Activated CD8-positive, alpha-beta memory T cell treated with anti-CD3 and anti-CD28 coated beads for 1 hour (primary cell): ENCODE measurements around the gene XYLT1.
"Not testable (repeated sequence)": the region's sequence is repeated elsewhere in the genome, so short reads cannot be mapped to it uniquely, and the experiment has no call there.

Experiments used
- DNase-seq, 2 donors: peaks; one replicate each; pipeline ENCODE4 v3.0.0-alpha.2; 2020; ENCODE audit warnings: low read depth in 1 of 2; ENCODE audit errors: extremely low read depth in 1 of 2

Gene XYLT1

DNA sequence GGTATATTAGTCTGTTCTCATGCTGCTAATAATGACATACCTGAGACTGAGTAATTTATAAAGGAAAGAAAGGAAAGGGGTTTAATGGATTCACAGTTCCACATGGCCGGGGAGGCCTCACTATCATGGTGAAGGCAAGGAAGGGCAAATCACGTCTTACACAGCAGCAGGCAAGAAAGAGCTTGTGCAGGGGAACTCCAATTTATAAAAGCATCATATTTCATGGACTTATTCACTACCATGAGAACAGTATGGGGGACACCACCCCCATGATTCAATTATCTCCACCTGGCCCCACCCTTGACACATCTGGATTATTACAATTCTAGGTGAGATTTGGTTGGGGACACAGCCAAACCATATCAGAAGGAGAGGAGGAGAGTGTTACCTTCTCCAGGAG, 17.7 kb upstream of the XYLT1 start:
- DNase-seq = no peak

DNA sequence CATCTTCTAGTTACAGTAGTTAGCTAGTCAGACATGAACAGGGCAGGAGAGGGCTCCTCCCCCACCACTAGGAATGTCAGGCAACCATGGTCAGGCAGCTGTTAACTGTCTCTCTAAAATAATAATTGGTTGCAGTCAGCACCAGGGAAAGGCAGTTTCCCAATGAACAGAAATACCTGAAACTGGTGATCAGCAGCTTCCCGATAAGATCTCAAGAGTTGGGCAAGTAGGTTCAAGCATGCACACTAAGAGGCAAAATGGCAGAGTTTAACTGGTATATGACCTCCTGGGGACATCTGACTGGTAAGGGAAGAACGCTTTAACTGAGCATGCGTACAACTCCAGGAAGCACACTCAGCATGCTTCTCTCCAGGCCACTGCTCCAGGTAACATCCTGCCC, 12.6 kb upstream of the XYLT1 start:
- no peak for DNase-seq

DNA sequence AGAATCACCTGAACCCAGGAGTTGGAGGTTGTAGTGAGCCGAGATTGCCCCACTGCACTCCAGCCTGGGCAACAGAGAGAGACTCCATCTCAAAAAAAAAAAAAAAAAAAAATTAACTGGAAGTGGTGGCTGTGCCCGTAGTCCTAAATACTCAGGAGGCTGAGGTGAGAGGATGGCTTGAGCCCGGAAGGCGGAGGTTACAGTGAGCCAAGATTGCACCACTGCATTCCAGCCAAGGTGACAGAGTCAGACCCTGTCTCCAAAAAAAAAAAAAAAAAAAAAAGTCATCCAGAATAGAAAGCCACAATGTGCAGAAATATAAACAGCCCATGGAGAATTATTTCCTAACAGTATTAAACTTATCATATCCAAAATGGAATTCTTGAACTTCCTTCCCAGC, 11.6 kb upstream of the XYLT1 start:
- DNase-seq = not testable (repeated sequence)

DNA sequence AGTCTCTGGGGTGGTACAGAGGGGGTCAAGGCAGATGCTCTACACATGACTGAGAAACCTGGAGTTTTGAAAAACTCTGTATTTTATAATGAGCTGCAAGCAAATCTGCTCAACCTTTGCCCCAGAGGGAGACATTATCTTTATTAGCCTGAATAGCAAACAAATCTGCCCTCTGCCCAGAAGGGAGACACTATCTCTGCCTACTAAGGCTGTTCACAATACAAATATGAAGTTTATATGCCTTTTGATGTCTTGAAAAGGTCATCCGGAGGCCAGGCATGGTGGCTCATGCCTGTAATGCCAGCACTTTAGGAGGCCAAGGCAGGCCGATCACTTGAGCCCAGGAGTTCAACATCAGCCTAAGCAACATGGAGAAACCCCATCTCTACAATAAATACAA, 11.0 kb upstream of the XYLT1 start:
- DNase-seq = no peak

DNA sequence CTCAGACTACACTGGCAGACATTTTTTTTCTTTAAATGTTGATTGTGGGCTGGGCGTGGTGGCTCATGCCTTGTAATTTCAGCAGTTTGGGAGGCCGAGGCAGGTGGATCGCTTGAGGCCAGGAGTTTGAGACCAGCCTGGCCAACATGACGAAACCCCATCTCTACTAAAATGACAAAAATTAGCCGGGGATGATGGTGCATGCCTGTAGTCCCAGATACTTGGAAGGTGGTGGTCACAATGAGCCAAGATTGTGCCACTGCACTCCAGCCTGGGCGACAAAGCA, 6.4 kb upstream of the XYLT1 start:
- not testable (repeated sequence) for DNase-seq

DNA sequence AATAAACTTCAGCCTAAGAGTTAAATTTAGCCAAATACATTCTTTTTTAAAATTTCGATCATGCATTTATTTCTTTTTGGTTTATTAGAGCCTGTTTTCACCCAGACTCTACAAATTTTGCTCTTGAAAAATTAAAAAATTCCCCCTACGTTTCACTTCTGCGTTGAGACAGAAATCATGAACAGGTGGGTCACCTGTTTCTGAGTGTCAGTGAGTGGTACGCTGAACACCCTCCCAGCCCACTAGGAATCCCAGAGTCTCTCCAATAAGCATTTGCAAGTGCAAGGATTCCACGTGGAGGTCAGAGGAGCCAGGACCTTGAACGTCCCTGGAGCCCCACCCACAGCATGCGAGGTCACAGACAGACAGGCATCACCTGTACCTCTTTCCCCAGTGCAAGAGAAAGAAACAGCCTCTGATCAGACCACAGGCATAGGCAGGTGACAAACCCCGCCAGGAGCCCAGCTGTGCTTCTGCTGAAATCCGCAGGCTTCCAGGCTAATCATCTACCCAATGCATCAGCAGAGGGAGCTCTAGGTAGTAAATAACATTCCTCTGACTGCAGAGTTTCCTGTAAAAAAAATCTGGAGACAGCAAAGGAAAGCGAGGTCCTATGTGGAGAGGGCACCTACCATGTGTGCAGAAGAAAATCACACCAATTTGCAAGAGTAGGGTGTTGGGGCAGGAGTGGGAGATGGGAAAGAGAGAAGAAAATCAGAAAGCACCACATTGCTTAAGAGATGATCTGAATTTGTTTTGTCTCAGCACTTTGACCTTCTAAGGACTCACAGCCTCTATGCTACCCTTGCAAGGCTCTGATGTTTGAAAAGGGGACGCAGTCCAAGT, 5.9 kb upstream of the XYLT1 start:
- DNase-seq = no peak

DNA sequence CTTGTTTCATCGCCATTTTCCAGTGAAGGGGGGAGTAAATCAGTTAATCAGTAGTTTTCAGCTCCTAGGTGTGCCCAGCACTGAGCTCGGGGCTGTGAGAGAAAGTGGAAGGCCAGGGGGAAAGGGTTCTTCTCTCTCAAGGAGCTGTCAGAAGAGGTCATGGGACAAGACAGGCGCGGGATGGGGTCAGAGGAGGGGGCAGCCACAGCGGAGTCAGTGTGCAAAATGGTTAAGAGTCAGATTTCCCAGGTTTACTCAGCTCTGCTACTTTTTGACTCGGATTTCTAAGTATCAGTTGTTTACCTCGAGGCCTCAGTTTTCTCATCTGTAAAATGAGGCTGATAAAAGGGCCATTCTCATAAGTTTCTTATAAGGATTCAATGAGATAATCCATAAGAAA, 4.3 kb upstream of the XYLT1 start:
- no peak for DNase-seq

DNA sequence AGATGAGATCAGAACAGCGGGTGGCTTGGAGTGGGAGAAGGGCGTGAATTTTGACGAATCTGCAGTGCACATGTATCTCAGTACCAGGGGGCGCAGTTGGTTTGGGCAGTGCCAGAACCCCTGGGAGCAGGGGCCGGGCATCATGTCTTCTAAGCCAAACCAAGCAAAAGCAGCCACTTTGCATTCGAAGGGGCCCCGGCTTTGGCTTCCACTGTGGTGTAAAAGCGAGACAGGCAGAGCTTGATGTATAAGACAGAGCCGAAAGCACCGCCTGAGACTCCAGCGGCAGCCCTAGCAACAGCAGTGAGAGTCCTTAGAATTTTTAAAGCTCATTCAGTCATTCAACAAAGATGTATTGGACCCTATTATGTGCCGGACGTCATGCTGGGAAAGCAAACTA, 3.8 kb upstream of the XYLT1 start:
- DNase-seq = no peak

DNA sequence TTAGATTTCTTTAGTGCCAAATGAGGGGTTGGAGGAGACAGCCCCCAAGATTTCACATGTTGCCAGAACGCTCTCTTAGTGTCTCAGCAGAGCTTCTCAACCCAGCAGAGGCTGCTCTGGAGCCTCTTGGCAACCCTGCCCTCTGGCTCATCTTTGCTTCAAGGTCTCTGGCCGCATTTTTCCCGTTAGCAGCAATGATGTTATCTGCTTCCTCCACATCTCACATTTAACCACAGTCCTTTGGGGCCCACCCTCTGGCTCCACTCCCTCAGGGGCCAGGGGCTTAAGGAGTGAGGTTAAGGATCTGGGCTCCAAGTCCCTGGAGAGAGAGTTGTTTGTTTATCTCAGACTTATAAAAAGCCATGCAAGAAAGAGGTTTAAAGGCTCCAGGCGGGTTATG, 3.3 kb upstream of the XYLT1 start:
- no peak for DNase-seq

DNA sequence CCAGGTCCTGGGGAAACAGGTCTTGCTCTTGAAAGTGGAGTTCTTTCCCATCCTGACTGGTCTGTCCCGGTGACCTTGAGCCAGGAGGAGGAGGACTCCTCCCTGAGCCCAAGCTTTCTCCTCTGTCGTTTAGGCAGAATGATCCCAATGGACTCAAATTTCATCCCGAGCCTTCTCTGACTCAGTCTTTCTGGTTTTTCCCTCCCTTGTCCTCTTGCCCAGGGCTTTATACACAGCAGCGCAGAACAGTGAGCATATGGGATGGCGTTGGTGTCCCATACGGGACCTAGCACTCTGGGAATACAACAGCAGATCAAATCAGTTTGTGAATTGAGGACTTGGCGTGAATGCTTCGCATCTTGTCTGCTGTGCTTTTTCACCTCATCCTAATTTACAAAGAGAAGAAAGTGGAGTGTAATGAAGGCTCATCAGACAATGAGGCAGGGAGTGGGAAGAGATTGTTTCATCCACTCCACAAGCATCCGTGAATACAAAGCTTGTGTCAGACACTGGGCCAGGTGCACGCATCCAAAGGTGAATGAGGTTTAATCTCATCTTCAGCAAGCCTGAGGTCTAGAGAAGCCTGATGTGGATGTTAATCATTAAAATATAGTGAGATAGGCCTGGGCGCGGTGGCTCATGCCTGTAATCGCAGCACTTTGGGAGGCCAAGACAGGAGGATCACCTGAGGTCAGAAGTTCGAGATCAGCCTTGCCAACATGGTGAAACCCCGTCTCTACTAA, 1.1 kb upstream of the XYLT1 start:
- DNase-seq = no peak

DNA sequence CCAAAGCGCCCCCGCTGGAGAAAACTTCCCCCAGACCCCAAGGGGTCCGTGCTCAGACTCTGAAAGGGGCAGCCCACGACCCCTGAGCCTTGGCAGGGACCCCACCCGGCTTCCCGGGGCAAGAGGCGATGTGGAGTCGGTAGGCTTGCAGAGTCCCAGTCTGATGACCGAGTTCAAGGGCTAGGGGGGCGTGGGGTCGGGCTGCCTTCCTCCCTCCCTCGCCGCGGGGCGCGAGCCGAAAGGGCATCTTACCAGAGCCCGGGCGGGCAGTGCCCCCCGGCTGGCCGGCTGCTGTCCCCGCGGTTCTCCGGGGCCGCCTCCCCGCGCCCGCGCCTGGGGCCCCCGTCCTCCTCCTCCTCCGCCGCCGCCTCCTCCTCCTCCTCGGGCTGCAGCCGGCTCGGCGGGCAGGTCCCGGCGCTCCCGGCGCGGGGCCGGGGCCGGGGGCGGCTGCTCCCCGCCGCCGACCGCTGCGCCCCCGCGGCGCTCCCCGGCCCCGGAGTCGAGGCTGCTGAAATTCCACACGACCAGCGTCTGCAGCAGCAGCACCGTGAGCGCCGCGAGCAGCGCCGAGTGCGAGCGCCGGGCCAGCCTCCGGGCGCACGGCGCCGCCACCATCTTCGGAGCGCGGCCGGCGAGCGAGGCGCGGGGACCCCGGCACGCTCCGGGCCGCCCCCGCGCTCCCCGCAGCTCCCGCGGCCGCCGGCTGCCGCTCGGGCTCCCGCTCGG, 415 bp downstream of the XYLT1 start:
- no peak for DNase-seq

DNA sequence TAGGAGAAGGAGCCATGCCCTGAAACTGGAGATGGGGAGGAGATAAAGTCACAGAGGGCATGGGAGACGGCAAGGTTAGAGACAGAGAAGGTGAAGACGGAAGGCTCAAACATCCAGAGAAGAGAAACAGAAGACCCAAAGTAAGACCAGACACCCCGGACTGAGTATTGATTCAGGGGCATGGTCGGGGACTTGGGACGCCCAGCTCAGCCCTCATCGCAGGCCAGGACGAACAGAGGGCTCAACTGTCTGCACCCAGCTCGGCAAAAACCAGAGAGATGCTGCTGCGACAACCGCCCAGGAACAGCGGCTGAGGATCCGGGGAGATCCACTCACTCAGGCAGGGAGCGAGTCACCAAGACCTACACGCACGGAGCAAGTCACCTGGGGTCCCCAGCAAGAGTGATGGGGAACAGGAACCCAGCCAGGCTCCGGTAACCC, 999 bp downstream of the XYLT1 start:
- no peak for DNase-seq

DNA sequence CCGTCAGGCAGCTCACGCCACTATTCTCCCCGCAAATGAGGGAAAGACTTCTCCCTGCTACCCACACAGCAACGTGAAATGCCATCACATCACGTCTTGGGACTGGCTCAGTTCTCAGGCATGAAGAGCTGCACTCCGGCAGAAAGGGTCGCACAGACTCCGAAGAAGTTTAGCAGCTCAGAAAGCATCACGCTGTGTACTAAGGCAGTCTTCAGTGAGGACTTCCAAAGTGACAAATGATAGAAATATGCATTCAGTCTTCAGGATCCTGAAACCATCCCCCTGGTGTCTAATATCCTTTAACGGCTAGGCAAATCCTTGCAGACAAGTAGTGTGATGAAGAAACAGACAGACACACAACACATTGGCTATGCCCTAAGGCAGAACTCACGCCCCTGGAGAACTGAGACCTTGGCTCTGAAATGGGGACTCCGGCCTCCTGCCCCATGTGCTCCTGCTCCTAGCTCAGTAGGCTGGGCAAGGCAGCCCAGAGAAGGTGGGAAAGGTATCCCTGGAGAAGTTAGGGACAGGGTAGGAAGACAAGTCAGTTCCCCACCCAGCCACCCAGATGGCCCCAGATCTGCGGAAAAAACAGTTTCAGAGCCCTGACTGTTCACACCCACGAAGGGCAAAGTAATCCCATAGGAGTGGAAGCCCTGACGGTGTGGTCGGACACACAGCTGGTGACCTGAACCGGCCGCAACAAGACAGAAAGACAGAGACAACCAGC, 1.6 kb downstream of the XYLT1 start:
- no peak for DNase-seq

DNA sequence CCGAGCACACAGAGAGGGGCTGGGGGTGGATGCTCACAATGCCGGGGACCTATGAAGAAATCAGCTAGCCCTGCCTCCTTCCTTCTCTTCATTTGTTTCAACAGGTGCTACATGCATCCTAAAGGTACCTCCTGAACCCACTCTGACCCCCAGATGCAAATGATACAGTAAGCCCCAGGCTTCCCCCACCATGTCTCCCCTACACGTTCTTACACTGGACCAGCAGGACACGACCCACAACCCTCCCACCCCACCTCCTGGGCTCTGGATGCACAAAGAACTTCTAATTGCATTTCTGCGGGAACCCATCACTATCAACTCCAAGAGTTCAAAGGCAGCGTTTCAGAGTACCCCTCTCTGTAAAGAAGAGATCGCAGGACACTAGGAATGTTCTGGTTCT, 2.1 kb downstream of the XYLT1 start:
- DNase-seq = no peak

DNA sequence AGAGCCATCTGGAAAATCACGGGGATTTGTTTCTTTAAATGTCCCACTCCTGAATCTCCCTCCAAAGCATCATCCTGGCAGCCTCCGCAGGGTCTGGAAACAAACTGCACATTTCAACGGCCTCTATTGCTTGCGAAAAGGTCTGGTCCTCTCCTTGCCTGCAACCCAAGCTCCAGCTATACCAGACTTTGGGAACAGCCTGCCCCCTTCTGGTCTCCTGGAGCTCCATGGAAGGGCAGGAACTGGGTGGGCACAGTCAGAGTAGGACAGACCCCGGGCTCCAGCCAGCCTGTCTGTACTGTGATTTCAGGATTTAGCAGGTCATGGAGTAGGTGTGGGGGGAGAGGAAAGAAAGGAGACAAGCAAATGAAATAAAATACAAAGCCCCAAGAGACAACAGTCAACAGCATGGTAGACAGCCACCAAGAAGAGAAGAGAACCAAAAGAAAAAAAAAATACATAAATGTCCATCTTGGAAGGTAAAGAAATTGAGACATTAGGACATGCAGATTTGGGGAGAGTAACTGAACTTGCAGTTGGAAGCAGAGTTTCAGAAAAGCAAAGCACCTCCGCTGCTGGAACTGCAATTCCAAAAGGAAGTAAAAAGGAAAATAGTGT, 2.7 kb downstream of the XYLT1 start:
- no peak for DNase-seq

DNA sequence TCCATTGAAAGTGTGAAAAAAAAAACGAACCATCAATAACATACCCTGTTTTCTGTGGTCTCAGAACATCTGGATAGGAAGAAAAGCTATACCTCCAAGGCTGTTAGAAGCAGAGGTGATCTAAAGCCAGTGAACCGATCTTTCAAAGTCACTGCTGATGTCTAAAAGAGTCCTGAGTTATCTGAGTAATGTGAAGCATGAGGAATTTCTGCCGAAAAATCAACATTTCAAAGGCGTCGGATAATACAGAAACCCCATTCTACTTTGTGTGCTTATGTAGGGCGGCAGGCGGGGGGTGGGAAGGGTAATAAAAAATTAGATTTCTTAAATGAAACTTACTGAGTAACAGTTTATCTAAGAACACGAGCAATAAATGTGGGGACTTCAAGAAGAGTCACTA, 3.9 kb downstream of the XYLT1 start:
- no peak for DNase-seq

DNA sequence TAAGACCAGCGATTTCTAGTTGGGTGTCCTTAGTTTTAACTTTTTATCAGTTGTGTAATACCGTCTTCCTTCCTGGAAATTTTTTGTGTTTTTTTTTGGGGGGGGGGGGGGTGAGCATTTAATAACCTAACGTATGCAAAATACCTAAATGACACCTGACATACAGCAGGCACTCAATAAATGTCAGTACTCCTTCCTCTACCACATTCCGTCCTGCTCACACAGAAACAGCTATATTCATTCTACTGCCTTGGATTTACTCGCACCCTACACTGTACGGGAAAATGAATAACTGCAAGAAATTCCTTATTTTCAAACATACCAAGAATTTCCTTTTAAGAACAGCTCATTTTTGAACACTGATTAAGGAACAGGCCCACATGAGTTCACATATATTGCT, 5.3 kb downstream of the XYLT1 start:
- DNase-seq = no peak

DNA sequence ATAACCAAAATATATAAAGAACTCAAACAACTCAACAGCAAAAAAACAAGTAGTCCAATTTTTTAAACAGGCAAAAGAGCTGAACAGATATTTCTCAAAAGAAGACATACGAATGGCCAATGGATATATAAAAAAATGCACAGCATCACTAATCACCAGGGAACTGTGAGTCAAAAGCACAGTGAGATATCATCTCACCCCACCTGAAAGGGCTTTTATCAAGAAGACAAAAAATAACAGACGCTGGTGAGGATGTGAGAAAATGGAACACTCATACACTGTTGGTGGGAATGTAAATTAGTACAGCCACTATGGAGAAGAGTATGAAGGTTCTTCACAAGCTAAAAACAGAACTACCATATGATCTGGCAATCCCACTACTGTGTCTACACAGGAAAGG, 7.4 kb downstream of the XYLT1 start:
- no peak for DNase-seq

DNA sequence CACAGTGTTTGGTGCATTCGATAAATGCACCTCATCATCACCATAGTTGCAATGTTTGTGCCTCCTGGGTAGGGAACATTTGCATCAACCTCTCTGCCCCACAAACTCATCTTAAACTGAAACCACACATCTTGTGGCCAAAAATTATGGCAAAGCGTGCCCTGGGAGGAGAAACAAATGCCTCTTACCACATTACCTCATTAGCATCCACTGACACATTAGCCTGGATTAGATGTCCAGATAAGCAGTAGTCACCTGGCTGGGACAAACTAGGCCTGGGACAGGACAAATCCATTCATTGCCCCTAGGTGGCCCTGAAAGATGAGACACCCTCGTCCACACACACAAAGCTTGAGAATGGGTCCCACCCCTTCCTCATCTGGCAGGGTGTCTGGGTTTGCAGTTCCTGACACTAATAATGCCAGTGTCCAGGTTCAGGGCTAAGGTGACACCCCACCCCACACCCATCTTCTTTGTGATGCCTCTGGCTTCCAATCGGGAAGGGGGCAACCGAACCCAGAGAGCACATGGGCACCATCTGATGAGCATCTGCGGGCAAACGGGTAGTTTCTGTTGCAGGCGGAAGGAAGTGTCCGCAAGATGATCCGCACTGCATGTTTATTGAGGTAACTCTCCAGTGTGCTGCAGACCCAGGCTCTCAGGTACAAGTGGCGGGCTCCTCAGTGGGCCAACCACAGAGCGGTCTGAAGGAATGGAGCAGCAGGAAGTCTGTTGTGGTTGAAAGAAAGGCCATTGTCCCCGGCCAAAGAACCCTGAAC, 8.6 kb downstream of the XYLT1 start:
- no peak for DNase-seq

DNA sequence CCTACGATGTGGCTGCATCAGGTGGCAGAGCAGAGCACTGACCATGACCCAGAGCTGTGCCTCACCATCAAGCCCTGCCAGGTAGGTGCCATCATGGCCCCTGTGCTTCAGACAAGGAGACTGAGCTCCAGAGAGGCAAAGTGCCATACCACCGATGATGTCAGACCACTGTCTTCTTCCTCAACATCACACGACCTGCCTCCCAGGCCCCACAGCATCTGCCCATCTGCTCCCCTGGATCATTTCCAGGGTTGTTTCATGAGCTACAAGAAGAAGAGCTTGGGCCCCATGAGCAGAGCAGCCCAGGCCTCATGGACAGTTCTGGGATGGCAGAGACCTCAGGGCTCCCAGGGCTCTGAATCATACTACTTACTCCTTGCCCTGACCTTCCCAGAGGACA, 9.9 kb downstream of the XYLT1 start:
- no peak for DNase-seq
